Superior temporal gyrus (tissue), 1 donor: ENCODE data around the gene SSX4.
"Not testable (repeated sequence)": the region's sequence is repeated elsewhere in the genome, so short reads cannot be mapped to it uniquely, and the experiment has no call there.

ENCODE experiments used
- DNase-seq: peaks from one replicate; pipeline ENCODE4 v3.0.0-alpha.2; 2016; ENCODE audit errors: extremely low spot score

SSX4 gene

GRCh38 chrX:48383239-48383638, at the start of gene SSX4:
TSS of gene SSX4 (plus strand) at chrX:48383539. CDS start at chrX:48384054, 515 bp downstream.
- DNase-seq = not testable (repeated sequence)

GRCh38 chrX:48346059-48346458, 37.3 kb upstream of the SSX4 start:
- DNase-seq = not testable (repeated sequence)

- DNase-seq = not testable (repeated sequence)
Observed at GRCh38 chrX:48356315-48357094, 26.8 kb upstream of the SSX4 start, which contains the start of gene SSX3. TSS of gene SSX3 (minus strand) at chrX:48356703. CDS start at chrX:48355249, 1,454 bp downstream.

GRCh38 chrX:48357681-48358080, 25.7 kb upstream of the SSX4 start:
- DNase-seq = no peak

GRCh38 chrX:48359281-48359680, 24.1 kb upstream of the SSX4 start:
- not testable (repeated sequence) for DNase-seq

- DNase-seq = not testable (repeated sequence)
Observed at GRCh38 chrX:48367717-48368408, 15.5 kb upstream of the SSX4 start.

- DNase-seq = not testable (repeated sequence)
Observed at GRCh38 chrX:48370408-48370807, 12.9 kb upstream of the SSX4 start.

- not testable (repeated sequence) for DNase-seq
Observed at GRCh38 chrX:48396931-48397330, 13.6 kb downstream of the SSX4 start.

GRCh38 chrX:48397825-48398224, 14.5 kb downstream of the SSX4 start:
- not testable (repeated sequence) for DNase-seq

- not testable (repeated sequence) for DNase-seq
Observed at GRCh38 chrX:48411860-48412259, 28.5 kb downstream of the SSX4 start, which contains the start of gene SSX4B. TSS of gene SSX4B (minus strand) at chrX:48411960. CDS start at chrX:48411372, 588 bp downstream.

GRCh38 chrX:48427027-48427716, 43.8 kb downstream of the SSX4 start:
- not testable (repeated sequence) for DNase-seq

GRCh38 chrX:48429606-48430005, 46.3 kb downstream of the SSX4 start:
- DNase-seq = not testable (repeated sequence)

- not testable (repeated sequence) for DNase-seq
Observed at GRCh38 chrX:48430166-48430565, 46.8 kb downstream of the SSX4 start.

- DNase-seq = not testable (repeated sequence)
Observed at GRCh38 chrX:48433713-48434112, 50.4 kb downstream of the SSX4 start.
